Omental fat pad (tissue), 4 donors: Measurements from ENCODE around the gene KIF3B. TPM values are rescaled to one million over a fixed set of nuclear protein-coding genes. Genes with fewer than 3 reads are reported as not detected.
"Not testable (repeated sequence)": the region's sequence is repeated elsewhere in the genome, so short reads cannot be mapped to it uniquely, and the experiment has no call there.

Experiments used
- ATAC-seq: fragments of 150-250 bp; one replicate; pipeline ENCODE4 v1.9.1; 2016; ENCODE audit warnings: mild to moderate bottlenecking, moderate library complexity; ENCODE audit not compliant: low FRiP score
- DNase-seq: peaks from one replicate; pipeline ENCODE4 v3.0.0-alpha.2; 2019; ENCODE audit warnings: low spot score
- CTCF ChIP-seq, 3 donors: fragments of 450-650 bp; IDR thresholded peaks; one replicate each; pipeline ENCODE4 v1.5.1; 2016 to 2017; ENCODE audit warnings: antibody characterized with exemption in 3 of 3, mild to moderate bottlenecking in 3 of 3, moderate library complexity in 2 of 3
- total RNA-seq, 4 donors: library from RNA; depleted of rRNA; stranded (reverse); fragments of >200 nt; gene quantifications; one replicate each; pipeline ENCODE4 v1.1.0, GENCODE V29; 2016

KIF3B gene
- total RNA-seq, 4 donors from 2014 or later: 19.9 to 25.4 (median 22.7) TPM

- no peak for ATAC-seq
- no peak for DNase-seq
- TF ChIP-seq CTCF (IDR thresholded peaks at IDR 0.05): no peak
Measured at GRCh38 chr20:32285621-32286371, 8.3 kb downstream of the KIF3B start.

GRCh38 chr20:32287231-32287638 lies 9.8 kb downstream of the KIF3B start:
- no peak for TF ChIP-seq CTCF (IDR thresholded peaks at IDR 0.05)
- ATAC-seq (no peak), DNase-seq (no peak)

GRCh38 chr20:32288225-32288849 lies 10.9 kb downstream of the KIF3B start:
- DNase-seq (no peak), ATAC-seq (no peak)
- TF ChIP-seq CTCF (IDR thresholded peaks at IDR 0.05): no peak

- DNase-seq, ATAC-seq: not testable (repeated sequence)
Measured at GRCh38 chr20:32289299-32289660, 11.8 kb downstream of the KIF3B start.

GRCh38 chr20:32289661-32290431 lies 12.4 kb downstream of the KIF3B start:
- TF ChIP-seq CTCF (IDR thresholded peaks at IDR 0.05): no peak
- DNase-seq: no peak
- no peak for ATAC-seq

GRCh38 chr20:32291166-32291565 lies 13.7 kb downstream of the KIF3B start:
- ATAC-seq: no peak

More at GRCh38 chr20:32291166-32291565, 13.7 kb downstream of the KIF3B start:
- no peak for DNase-seq
- TF ChIP-seq CTCF (IDR thresholded peaks at IDR 0.05): no peak
